ENCODE data around the gene ARMH3. TPM values are rescaled to one million over a fixed set of nuclear protein-coding genes. Genes with fewer than 3 reads are reported as not detected.

The ARMH3 gene
- total RNA-seq, 2 experiments from 2014 or later, result 7.9 to 24.3 TPM

DNA sequence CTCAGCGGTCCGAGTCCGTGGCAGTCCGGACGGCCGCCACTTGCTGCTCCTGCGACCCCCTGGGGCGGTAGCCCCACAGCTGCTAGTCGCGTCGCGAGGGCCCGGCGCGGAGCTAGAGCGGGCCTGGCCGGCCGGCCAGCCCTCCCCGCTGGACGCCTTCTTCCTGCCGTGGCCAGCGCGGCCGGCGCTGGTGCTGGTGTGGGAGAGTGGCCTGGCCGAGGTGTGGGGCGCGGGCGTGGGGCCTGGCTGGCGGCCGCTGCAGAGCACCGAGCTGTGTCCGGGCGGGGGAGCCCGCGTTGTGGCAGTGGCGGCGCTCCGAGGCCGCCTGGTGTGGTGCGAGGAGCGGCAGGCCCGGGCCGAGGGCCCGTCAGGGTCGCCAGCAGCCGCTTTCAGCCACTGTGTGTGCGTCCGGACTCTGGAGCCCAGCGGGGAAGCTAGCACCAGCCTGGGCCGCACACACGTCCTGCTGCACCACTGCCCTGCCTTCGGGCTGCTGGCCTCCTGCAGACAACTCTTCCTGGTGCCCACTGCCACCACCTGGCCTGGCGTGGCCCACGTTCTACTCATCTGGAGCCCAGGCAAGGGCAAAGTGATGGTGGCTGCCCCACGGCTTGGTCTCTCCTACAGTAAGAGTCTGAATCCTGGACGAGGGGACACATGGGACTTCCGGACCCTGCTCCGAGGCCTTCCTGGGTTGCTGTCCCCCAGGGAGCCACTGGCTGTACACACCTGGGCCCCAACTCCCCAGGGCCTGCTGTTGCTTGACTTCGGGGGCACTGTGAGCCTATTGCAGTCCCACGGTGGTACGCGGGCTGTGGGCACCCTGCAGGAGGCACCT, 9.8 kb upstream of the ARMH3 start:
- no peak for TF ChIP-seq EZH2phosphoT487 (IDR thresholded peaks at IDR 0.05; ENCODE audit: borderline replicate concordance, low read depth, low read length)
- TF ChIP-seq, protein P1, sequence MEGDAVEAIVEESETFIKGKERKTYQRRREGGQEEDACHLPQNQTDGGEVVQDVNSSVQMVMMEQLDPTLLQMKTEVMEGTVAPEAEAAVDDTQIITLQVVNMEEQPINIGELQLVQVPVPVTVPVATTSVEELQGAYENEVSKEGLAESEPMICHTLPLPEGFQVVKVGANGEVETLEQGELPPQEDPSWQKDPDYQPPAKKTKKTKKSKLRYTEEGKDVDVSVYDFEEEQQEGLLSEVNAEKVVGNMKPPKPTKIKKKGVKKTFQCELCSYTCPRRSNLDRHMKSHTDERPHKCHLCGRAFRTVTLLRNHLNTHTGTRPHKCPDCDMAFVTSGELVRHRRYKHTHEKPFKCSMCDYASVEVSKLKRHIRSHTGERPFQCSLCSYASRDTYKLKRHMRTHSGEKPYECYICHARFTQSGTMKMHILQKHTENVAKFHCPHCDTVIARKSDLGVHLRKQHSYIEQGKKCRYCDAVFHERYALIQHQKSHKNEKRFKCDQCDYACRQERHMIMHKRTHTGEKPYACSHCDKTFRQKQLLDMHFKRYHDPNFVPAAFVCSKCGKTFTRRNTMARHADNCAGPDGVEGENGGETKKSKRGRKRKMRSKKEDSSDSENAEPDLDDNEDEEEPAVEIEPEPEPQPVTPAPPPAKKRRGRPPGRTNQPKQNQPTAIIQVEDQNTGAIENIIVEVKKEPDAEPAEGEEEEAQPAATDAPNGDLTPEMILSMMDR (conservative IDR thresholded peaks at IDR 0.05; ENCODE audit: low read length), result 0 out of 2 replicates have a peak, but pooled peaks have one; percentile 12
- CTCF ChIA-PET (ENCODE audit: unreplicated experiment), result no interaction called here
- Histone ChIP-seq H3K79me2 (ENCODE audit: insufficient read depth, low read depth, low read length) (peaks cover 7% of the 10 kb centered on the region; the same call in 1 of the 2 replicates), H3K27ac (ENCODE audit: low read depth, low read length, poor library complexity, severe bottlenecking) (peak overlapping the region; percentile 36), H3K4me2 (ENCODE audit: low read length) (peak overlapping the region; percentile 85), H3K9me3 (ENCODE audit: low read length) (no peaks in the 10 kb centered on the region), H4K20me1 (ENCODE audit: insufficient read depth, low read length) (no peaks in the 10 kb centered on the region; the same call in 1 of the 2 replicates), H3K4me3 (ENCODE audit: low read depth, low read length, poor library complexity, severe bottlenecking) (peak overlapping the region; percentile 100), H3K36me3 (ENCODE audit: insufficient read depth, low read length) (peaks cover 20% of the 10 kb centered on the region; the same call in 1 of the 2 replicates), H3K4me1 (ENCODE audit: insufficient read depth, low read length, poor library complexity, severe bottlenecking) (peaks cover 17% of the 10 kb centered on the region), H2AFZ (ENCODE audit: low read length) (peak overlapping the region; percentile 91), H3K9me2 (ENCODE audit: insufficient read depth, low read length) (no peaks in the 10 kb centered on the region)
- DNase-seq (ENCODE audit: low spot score), result peak; percentile 48
- POLR2A ChIA-PET, result interaction anchor here (0.6 kb wide), 1 partner anchor 9 kb away, joined by 4 read pairs; no protein-coding TSS in a partner anchor
- BruUV-seq (replicated peaks), result no TSS peak
- intact Hi-C loops (cut with micrococcal nuclease; ENCODE audit: unreplicated experiment), result loop anchor here (1.0 to 2.0 kb wide), 2 partner anchors 9 to 49 kb away; partner anchors contain the start of gene ARMH3

DNA sequence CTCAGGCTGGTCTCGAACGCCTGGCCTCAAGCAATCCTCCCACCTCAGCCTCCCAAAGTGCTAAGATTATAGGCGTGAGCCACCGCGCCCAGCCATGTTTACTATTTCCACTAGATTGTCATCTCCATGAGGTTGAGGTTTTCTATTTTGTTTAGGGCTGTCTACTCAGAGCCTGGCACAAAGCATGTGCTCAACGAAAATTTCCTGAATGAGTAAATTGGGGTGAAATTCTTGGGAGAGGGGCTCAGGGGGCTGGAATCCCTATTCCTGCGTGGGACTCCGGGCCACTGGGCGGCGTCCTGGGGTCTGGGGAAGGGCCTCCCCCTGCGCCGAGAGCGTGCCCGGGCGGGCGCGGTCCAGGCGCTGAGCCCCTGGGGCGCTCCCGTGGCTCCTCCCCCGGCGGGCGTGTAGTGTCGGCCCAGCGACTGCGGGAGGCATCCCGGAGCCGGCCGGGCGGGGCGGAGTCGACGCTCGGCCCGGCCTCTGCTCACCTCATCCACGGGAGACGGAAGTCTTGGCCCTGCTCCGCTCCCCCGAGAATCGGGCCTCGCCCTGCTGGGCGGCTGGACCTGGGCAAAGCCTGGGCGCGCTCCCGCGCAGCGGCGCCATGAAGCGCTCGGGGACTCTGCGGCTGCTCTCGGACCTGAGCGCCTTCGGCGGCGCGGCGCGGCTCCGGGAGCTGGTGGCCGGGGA, 9.0 kb upstream of the ARMH3 start, which contains the start of gene HPS6:
TSS of gene HPS6 (plus strand) at position 482 of the 693 bp plus-strand sequence. CDS start at position 608, 126 bp downstream.
- no peaks in the 10 kb centered on the region; the same call in 1 of the 2 replicates for H4K20me1 ChIP-seq (ENCODE audit: insufficient read depth, low read length)
- H3K4me3 ChIP-seq (ENCODE audit: low read depth, low read length, poor library complexity, severe bottlenecking), result peak within 1 kb of the TSS; percentile 100
- POLR2A ChIA-PET, result interaction anchor here (0.6 kb wide), 1 partner anchor 10 kb away, joined by 4 read pairs; no protein-coding TSS in a partner anchor
- H3K27ac ChIP-seq (ENCODE audit: low read depth, low read length, poor library complexity, severe bottlenecking), result peak within 1 kb of the TSS; percentile 36
- CTCF ChIA-PET (ENCODE audit: unreplicated experiment), result no interaction called here
- peaks cover 17% of the 10 kb centered on the region for H3K4me1 ChIP-seq (ENCODE audit: insufficient read depth, low read length, poor library complexity, severe bottlenecking)
- H2AFZ ChIP-seq (ENCODE audit: low read length), result peak within 1 kb of the TSS; percentile 91
- peaks cover 7% of the 10 kb centered on the region; the same call in 1 of the 2 replicates for H3K79me2 ChIP-seq (ENCODE audit: insufficient read depth, low read depth, low read length)
- no peaks in the 10 kb centered on the region for H3K9me3 ChIP-seq (ENCODE audit: low read length)
- intact Hi-C loops (cut with micrococcal nuclease; ENCODE audit: unreplicated experiment), result loop anchor here (1.0 to 2.0 kb wide), 2 partner anchors 9 to 50 kb away; partner anchors contain the start of gene ARMH3
- TF ChIP-seq, protein P1 (conservative IDR thresholded peaks at IDR 0.05; ENCODE audit: low read length), result peak; percentile 65
- TF ChIP-seq EZH2phosphoT487 (IDR thresholded peaks at IDR 0.05; ENCODE audit: borderline replicate concordance, low read depth, low read length), result no peak
- no TSS peak for BruUV-seq (replicated peaks)
- no peaks in the 10 kb centered on the region for H3K9me2 ChIP-seq (ENCODE audit: insufficient read depth, low read length)
- H3K36me3 ChIP-seq (ENCODE audit: insufficient read depth, low read length), result peaks cover 20% of the 10 kb centered on the region; the same call in 1 of the 2 replicates
- peak within 1 kb of the TSS; percentile 85 for H3K4me2 ChIP-seq (ENCODE audit: low read length)
- DNase-seq (ENCODE audit: low spot score), result peak; percentile 92
